Calu3 (cell line): ENCODE results near the gene KLHL6. TPM values are rescaled to one million over a fixed set of nuclear protein-coding genes. Genes with fewer than 3 reads are reported as not detected.

Experiments
- BruUV-seq: library from RNA; stranded (reverse); fragments of 400-500 nt; replicated peaks from 2 replicates; lab custom pipeline; 2021; lab: Mats Ljungman, UMichigan
- CTCF ChIA-PET: fragments of 300-600 bp; sonication (Branson Sonifier 250); formaldehyde crosslinking; loops from one replicate; lab custom pipeline; 2022; ENCODE audit warnings: antibody characterized with exemption; lab: Charles Lee
- DNase-seq: peaks from one replicate; pipeline ENCODE4 v3.0.0; 2022
- H3K27ac Mint-ChIP-seq: one replicate; pipeline ENCODE4 v1.8.0; 2022; ENCODE audit warnings: mixed read lengths; ENCODE audit not compliant: unreplicated experiment
- H3K27me3 Mint-ChIP-seq: one replicate; pipeline ENCODE4 v1.8.0; 2022; ENCODE audit warnings: mixed read lengths; ENCODE audit not compliant: unreplicated experiment
- H3K36me3 Mint-ChIP-seq: one replicate; pipeline ENCODE4 v1.8.0; 2022; ENCODE audit warnings: mild to moderate bottlenecking, moderate library complexity, mixed read lengths; ENCODE audit not compliant: insufficient read depth, unreplicated experiment
- H3K4me1 Mint-ChIP-seq: one replicate; pipeline ENCODE4 v1.8.0; 2022; ENCODE audit warnings: mild to moderate bottlenecking, low read depth, mixed read lengths; ENCODE audit not compliant: unreplicated experiment
- H3K4me3 Mint-ChIP-seq: one replicate; pipeline ENCODE4 v1.8.0; 2022; ENCODE audit warnings: mild to moderate bottlenecking, low read depth, moderate library complexity, mixed read lengths; ENCODE audit not compliant: unreplicated experiment
- H3K9me3 Mint-ChIP-seq: one replicate; pipeline ENCODE4 v1.8.0; 2022; ENCODE audit warnings: low read depth, mixed read lengths; ENCODE audit not compliant: unreplicated experiment
- CTCF ChIP-seq: fragments of 200-600 bp; IDR thresholded peaks from one replicate; pipeline ENCODE4 v1.8.0; 2022; ENCODE audit warnings: antibody characterized with exemption; ENCODE audit not compliant: unreplicated experiment
- intact Hi-C: fragments of 100-400 bp; cut with micrococcal nuclease; formaldehyde crosslinking; loops from one replicate; pipeline ENCODE4 v1.10.0; 2022; ENCODE audit not compliant: unreplicated experiment
- total RNA-seq: library from RNA; stranded (reverse); gene quantifications from 2 replicates; pipeline ENCODE4 v1.2.3, GENCODE V29; 2022

KLHL6 gene
- total RNA-seq, 1 experiment from 2014 or later = not detected

DNA sequence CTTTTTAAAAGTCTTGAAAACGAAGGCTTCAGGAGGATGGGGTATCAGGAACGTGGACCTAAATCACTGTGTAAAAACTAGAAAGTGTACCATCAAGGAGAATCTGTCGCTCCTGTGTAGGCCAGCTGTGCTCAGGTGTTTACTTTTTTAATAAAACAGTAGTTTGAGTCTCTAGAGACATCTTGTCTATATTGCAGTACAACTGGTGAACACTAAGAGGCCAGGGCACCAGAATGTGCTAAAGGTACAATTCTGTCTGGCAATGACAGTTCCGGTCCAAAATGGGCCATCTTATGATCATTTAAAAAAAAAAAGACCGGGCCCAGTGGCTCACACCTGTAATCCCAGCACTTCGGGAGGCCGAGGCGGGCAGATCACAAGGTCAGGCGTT is 65.3 kb downstream of the KLHL6 start:
- intact Hi-C loops = loop anchor here (10.0 kb wide), 1 partner anchor 145 kb away; the partner anchor contains the start of gene KLHL24
- peaks cover 28% of the 10 kb centered on the region for H3K27me3 Mint-ChIP-seq
- H3K36me3 Mint-ChIP-seq = no peaks in the 10 kb centered on the region
- H3K9me3 Mint-ChIP-seq = no peaks in the 10 kb centered on the region
- no peak for DNase-seq
- TF ChIP-seq CTCF = no peak
- no peak overlapping the region for H3K4me3 Mint-ChIP-seq
- CTCF ChIA-PET = interaction anchor here (1.1 to 2.0 kb wide), 2 partner anchors 11 to 48 kb away, joined by 3 to 8 read pairs; no protein-coding TSS in a partner anchor
- no peak overlapping the region for H3K27ac Mint-ChIP-seq
- H3K4me1 Mint-ChIP-seq = peaks cover 24% of the 10 kb centered on the region
- no TSS peak for BruUV-seq

GRCh38 chr3:183489455-183490210 is 65.9 kb downstream of the KLHL6 start:
- no peak for TF ChIP-seq CTCF
- Mint-ChIP-seq H3K4me3 (no peak overlapping the region), H3K36me3 (no peaks in the 10 kb centered on the region), H3K27me3 (peaks cover 28% of the 10 kb centered on the region), H3K27ac (no peak overlapping the region), H3K4me1 (peaks cover 24% of the 10 kb centered on the region), H3K9me3 (no peaks in the 10 kb centered on the region)
- no peak for DNase-seq
- no TSS peak for BruUV-seq
- CTCF ChIA-PET = interaction anchor here (1.1 to 2.0 kb wide), 2 partner anchors 10 to 48 kb away, joined by 3 to 8 read pairs; no protein-coding TSS in a partner anchor
- intact Hi-C loops = loop anchor here (10.0 kb wide), 1 partner anchor 145 kb away; the partner anchor contains the start of gene KLHL24

GRCh38 chr3:183488343-183488742 is 67.2 kb downstream of the KLHL6 start:
- Mint-ChIP-seq H3K4me3 (no peak overlapping the region), H3K36me3 (no peaks in the 10 kb centered on the region), H3K9me3 (no peaks in the 10 kb centered on the region), H3K4me1 (peaks cover 23% of the 10 kb centered on the region), H3K27ac (no peak overlapping the region), H3K27me3 (peaks cover 16% of the 10 kb centered on the region)
- no peak for DNase-seq
- BruUV-seq = no TSS peak
- CTCF ChIA-PET = interaction anchor here (1.3 to 1.9 kb wide), 2 partner anchors 9 to 71 kb away, joined by 3 to 5 read pairs; no protein-coding TSS in a partner anchor
- intact Hi-C loops = no loop called here
- TF ChIP-seq CTCF = no peak

- intact Hi-C loops = no loop called here
- Mint-ChIP-seq H3K4me3 (no peak overlapping the region), H3K4me1 (peaks cover 19% of the 10 kb centered on the region), H3K27ac (no peak overlapping the region), H3K27me3 (peaks cover 16% of the 10 kb centered on the region), H3K9me3 (no peaks in the 10 kb centered on the region), H3K36me3 (no peaks in the 10 kb centered on the region)
- BruUV-seq = no TSS peak
- CTCF ChIA-PET = interaction anchor here (1.3 to 1.9 kb wide), 2 partner anchors 9 to 72 kb away, joined by 3 to 5 read pairs; no protein-coding TSS in a partner anchor
- TF ChIP-seq CTCF = no peak
- no peak for DNase-seq
Measured at GRCh38 chr3:183487896-183488295, 67.6 kb downstream of the KLHL6 start.
